Mesendoderm (in vitro differentiated cells): ENCODE measurements around the gene STRAP. TPM values are rescaled to one million over a fixed set of nuclear protein-coding genes. Genes with fewer than 3 reads are reported as not detected.

Source experiments
- DNase-seq: peaks from one replicate; pipeline ENCODE4 v3.0.0; 2013
- H2AK5ac ChIP-seq: 2 replicates; pipeline ENCODE4 v1.6.1; 2013; ENCODE audit warnings: low read length, inconsistent platforms
- H2BK120ac ChIP-seq: 2 replicates; pipeline ENCODE4 v1.6.1; 2013; ENCODE audit warnings: low read depth, mild to moderate bottlenecking, low read length, moderate library complexity, mixed read lengths
- H2BK15ac ChIP-seq: replicated peaks from 2 replicates; pipeline ENCODE4 v1.6.1; 2013; ENCODE audit warnings: low read depth, mild to moderate bottlenecking, moderate library complexity
- H2BK5ac ChIP-seq: 2 replicates; pipeline ENCODE4 v1.6.1; 2013; ENCODE audit warnings: low read length, inconsistent platforms
- H3K18ac ChIP-seq: 2 replicates; pipeline ENCODE4 v1.6.1; 2013; ENCODE audit warnings: mild to moderate bottlenecking, low read length, mixed read lengths
- H3K23ac ChIP-seq: one replicate; pipeline ENCODE4 v1.6.1; 2013; ENCODE audit warnings: low read length
- H3K27ac ChIP-seq: 2 replicates; pipeline ENCODE4 v1.5.1; 2013; ENCODE audit warnings: low read depth, mild to moderate bottlenecking, inconsistent platforms, low read length, moderate library complexity
- H3K27me3 ChIP-seq: 2 replicates; pipeline ENCODE4 v1.6.1; 2013; ENCODE audit warnings: low read length, control low read depth, mild to moderate bottlenecking, inconsistent platforms; ENCODE audit not compliant: insufficient read depth, poor library complexity
- H3K36me3 ChIP-seq: 2 replicates; pipeline ENCODE4 v1.6.1; 2013; ENCODE audit warnings: low read length, inconsistent platforms; ENCODE audit not compliant: control insufficient read depth, insufficient read depth
- H3K4ac ChIP-seq: one replicate; pipeline ENCODE4 v1.6.1; 2013; ENCODE audit warnings: low read depth, mild to moderate bottlenecking, low read length, moderate library complexity
- H3K4me1 ChIP-seq: 2 replicates; pipeline ENCODE4 v1.6.1; 2013; ENCODE audit warnings: low read depth, low read length, inconsistent platforms; ENCODE audit not compliant: control insufficient read depth
- H3K4me2 ChIP-seq: 2 replicates; pipeline ENCODE4 v1.6.1; 2013; ENCODE audit warnings: low read length
- H3K4me3 ChIP-seq: 2 replicates; pipeline ENCODE4 v1.5.1; 2013; ENCODE audit warnings: mild to moderate bottlenecking, low read length
- H3K56ac ChIP-seq: one replicate; pipeline ENCODE4 v1.6.1; 2013; ENCODE audit warnings: low read length
- H3K79me1 ChIP-seq: 2 replicates; pipeline ENCODE4 v1.6.1; 2013; ENCODE audit warnings: low read length, inconsistent platforms
- H3K79me2 ChIP-seq: 2 replicates; pipeline ENCODE4 v1.6.1; 2013; ENCODE audit warnings: mild to moderate bottlenecking, low read length; ENCODE audit not compliant: control insufficient read depth, insufficient read depth
- H3K9ac ChIP-seq: 2 replicates; pipeline ENCODE4 v1.6.1; 2013; ENCODE audit warnings: low read length, inconsistent platforms
- H4K5ac ChIP-seq: one replicate; pipeline ENCODE4 v1.6.1; 2013; ENCODE audit warnings: low read length
- H4K8ac ChIP-seq: one replicate; pipeline ENCODE4 v1.6.1; 2013; ENCODE audit warnings: low read depth, mild to moderate bottlenecking, control low read depth, low read length, moderate library complexity
- WGBS: extraction: QIAGEN DNeasy Blood & Tissue Kit; methylation state at CpG from one replicate; pipeline ENCODE4 v1.1.7; 2013; ENCODE audit warnings: low lambda C conversion rate, missing lambda C conversion rate; ENCODE audit not compliant: insufficient coverage; ENCODE audit errors: extremely low coverage; 5-methylcytosine and 5-hydroxymethylcytosine counted together
- polyA plus RNA-seq, 2 experiments: library from polyadenylated mRNA; stranded (reverse); fragments of 200-250 nt; gene quantifications; one replicate each; pipeline ENCODE4 v1.2.3, GENCODE V29; 2013

The STRAP gene, protein sequence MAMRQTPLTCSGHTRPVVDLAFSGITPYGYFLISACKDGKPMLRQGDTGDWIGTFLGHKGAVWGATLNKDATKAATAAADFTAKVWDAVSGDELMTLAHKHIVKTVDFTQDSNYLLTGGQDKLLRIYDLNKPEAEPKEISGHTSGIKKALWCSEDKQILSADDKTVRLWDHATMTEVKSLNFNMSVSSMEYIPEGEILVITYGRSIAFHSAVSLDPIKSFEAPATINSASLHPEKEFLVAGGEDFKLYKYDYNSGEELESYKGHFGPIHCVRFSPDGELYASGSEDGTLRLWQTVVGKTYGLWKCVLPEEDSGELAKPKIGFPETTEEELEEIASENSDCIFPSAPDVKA
- 286 TPM for polyA plus RNA-seq (2013, experiment 1 of 2)
- polyA plus RNA-seq (2013, experiment 2 of 2) = 280 TPM

DNA sequence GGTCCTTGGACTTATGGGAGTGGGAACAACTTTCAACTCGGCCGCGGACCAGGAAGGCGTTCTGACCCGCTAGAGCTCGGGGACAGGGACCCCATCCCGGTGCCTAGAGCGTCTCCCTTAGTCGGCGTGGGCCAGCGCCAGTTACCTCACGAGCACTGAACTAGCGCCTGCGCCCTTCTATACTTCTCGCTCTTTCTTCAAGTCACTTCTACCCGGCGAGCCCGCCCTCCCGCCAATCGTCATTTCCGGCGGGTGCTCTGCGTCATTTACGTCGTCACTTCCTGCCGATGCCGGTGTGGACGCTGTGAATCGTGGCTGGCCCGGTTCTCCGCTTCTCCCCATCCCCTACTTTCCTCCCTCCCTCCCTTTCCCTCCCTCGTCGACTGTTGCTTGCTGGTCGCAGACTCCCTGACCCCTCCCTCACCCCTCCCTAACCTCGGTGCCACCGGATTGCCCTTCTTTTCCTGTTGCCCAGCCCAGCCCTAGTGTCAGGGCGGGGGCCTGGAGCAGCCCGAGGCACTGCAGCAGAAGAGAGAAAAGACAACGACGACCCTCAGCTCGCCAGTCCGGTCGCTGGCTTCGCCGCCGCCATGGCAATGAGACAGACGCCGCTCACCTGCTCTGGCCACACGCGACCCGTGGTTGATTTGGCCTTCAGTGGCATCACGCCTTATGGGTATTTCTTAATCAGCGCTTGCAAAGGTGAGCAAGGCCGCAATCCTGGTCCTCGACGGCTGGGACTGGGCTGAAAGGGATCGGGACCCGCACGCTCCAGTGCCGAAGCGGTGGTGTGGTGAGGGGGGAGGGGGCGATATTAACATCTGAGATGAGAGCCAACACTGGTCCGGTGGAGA is at the start of gene STRAP:
Gene STRAP (plus strand): TSS at position 270 of the 854 bp plus-strand sequence. CDS start 321 bp downstream, at position 591.
- peak within 1 kb of the TSS; percentile 84 for H3K4me2 ChIP-seq
- no peaks in the 10 kb centered on the region for H3K27me3 ChIP-seq
- peak; percentile 99 for DNase-seq
- peaks cover 6% of the 10 kb centered on the region for H3K79me1 ChIP-seq
- H4K8ac ChIP-seq = no peak within 1 kb of the TSS
- peak within 1 kb of the TSS; percentile 42 for H4K5ac ChIP-seq
- no peaks in the 10 kb centered on the region for H3K4me1 ChIP-seq
- peaks cover 3% of the 10 kb centered on the region for H3K36me3 ChIP-seq
- peak within 1 kb of the TSS; percentile 94 for H3K27ac ChIP-seq
- H3K4ac ChIP-seq = peak within 1 kb of the TSS; percentile 41
- peak within 1 kb of the TSS; percentile 92 for H3K18ac ChIP-seq
- H3K4me3 ChIP-seq = peak within 1 kb of the TSS; percentile 98
- H2BK5ac ChIP-seq = peak within 1 kb of the TSS; percentile 81
- no peak within 1 kb of the TSS for H2BK15ac ChIP-seq
- no peak within 1 kb of the TSS for H2AK5ac ChIP-seq
- no peak within 1 kb of the TSS for H2BK120ac ChIP-seq
- no CpG with 5 or more reads among the region's 63 CpGs for WGBS
- H3K79me2 ChIP-seq = peaks cover 45% of the 10 kb centered on the region
- H3K9ac ChIP-seq = peak within 1 kb of the TSS; percentile 94
- H3K56ac ChIP-seq = peak within 1 kb of the TSS; percentile 98
- H3K23ac ChIP-seq = peak within 1 kb of the TSS; percentile 84

DNA sequence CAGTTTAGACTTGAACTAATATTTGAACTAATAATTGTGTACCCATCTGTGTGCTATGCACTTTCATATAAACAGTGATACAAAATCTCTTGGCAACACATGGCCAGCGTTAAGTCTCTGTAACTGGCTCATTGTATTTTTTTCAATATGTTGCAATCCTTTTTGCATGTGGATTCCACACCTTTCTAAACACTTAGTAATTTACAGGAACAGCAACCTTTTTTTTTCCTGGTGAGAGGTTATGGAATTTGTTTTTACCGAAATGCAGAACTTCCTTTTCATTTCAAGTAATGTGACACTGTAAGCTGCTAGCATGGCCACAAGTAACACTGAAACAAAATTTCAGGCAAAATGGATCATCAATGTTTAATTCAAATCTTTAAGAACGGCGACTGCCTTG is 47.6 kb upstream of the STRAP start:
- Histone ChIP-seq H3K4me3 (no peak overlapping the region), H3K18ac (no peak overlapping the region), H3K79me1 (no peaks in the 10 kb centered on the region), H2BK120ac (no peak overlapping the region), H3K9ac (no peak overlapping the region), H2BK5ac (no peak overlapping the region), H3K4ac (no peak overlapping the region), H3K36me3 (no peaks in the 10 kb centered on the region), H3K23ac (no peak overlapping the region), H3K4me1 (no peaks in the 10 kb centered on the region), H2AK5ac (no peak overlapping the region), H2BK15ac (no peak overlapping the region), H3K27ac (no peak overlapping the region), H4K5ac (no peak overlapping the region), H3K79me2 (no peaks in the 10 kb centered on the region), H3K56ac (no peak overlapping the region), H3K4me2 (no peak overlapping the region), H3K27me3 (no peaks in the 10 kb centered on the region), H4K8ac (no peak overlapping the region)
- no CpG with 5 or more reads among the region's 4 CpGs for WGBS
- no peak for DNase-seq

DNA sequence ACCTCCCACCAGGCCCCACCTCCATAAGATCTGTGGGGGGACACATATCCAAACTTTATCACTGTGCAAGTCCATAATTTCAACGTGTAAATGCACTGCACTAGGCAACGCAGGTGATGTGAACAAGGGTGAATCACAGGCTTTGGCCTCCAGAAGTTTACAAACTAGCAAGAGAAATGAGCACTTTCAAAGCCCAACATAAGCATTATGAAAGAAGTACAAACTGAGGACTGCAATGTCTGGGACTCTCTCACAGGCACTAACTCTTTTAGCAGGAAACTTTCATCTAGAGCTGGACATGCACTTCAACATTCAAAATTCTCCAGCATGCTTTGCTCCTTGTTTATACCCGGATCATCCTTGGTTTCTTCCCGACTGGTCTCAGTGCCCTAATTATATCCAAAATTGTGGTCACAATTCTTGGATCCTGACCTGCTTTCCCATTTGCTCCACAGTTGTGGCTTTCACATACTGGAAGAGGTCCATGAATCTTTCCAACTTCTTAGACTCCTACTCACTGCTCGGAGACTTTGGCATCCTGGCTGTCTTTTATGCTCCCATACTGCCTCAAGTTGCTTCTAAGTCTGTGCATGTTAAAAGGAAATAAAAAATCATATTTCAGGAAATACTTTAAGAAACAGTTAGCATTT is 44.9 kb upstream of the STRAP start:
- no peak overlapping the region for H2BK15ac ChIP-seq
- no peaks in the 10 kb centered on the region for H3K79me2 ChIP-seq
- H3K36me3 ChIP-seq = no peaks in the 10 kb centered on the region
- H2BK5ac ChIP-seq = no peak overlapping the region
- no peaks in the 10 kb centered on the region for H3K27me3 ChIP-seq
- H3K27ac ChIP-seq = no peak overlapping the region
- no peak overlapping the region for H3K23ac ChIP-seq
- H3K4ac ChIP-seq = no peak overlapping the region
- H3K56ac ChIP-seq = no peak overlapping the region
- H4K8ac ChIP-seq = no peak overlapping the region
- no peak overlapping the region for H3K4me3 ChIP-seq
- no peak overlapping the region for H3K4me2 ChIP-seq
- no peak overlapping the region for H3K9ac ChIP-seq
- no peak overlapping the region for H2BK120ac ChIP-seq
- no peaks in the 10 kb centered on the region for H3K79me1 ChIP-seq
- no peak for DNase-seq
- no peak overlapping the region for H3K18ac ChIP-seq
- no peak overlapping the region for H2AK5ac ChIP-seq
- no CpG with 5 or more reads among the region's 5 CpGs for WGBS
- no peak overlapping the region for H4K5ac ChIP-seq
- no peaks in the 10 kb centered on the region for H3K4me1 ChIP-seq

DNA sequence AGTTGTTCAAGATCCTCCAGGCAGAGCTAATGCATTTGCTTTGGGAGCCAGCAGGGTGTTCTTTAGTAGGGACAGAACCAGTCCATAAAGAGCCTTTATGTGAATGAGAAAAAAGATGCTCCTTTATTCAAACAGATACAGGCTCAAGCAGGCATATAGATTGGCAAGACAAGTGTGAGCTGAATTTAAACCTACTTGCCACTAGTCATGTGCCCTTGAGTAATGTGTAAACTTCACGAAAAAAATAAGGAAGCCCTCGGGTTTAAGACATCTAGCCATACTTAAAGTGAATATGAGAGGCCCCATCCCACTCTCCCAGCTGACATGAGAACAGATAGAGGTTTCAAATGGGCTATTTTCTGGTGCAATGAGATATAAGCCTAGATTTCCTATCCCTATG is 43.1 kb upstream of the STRAP start:
- H3K4me2 ChIP-seq = no peak overlapping the region
- no peaks in the 10 kb centered on the region for H3K27me3 ChIP-seq
- H2BK5ac ChIP-seq = no peak overlapping the region
- H3K23ac ChIP-seq = no peak overlapping the region
- H3K79me2 ChIP-seq = no peaks in the 10 kb centered on the region
- H2BK120ac ChIP-seq = no peak overlapping the region
- no peak overlapping the region for H3K4me3 ChIP-seq
- no peak overlapping the region for H3K18ac ChIP-seq
- H2AK5ac ChIP-seq = no peak overlapping the region
- H3K79me1 ChIP-seq = no peaks in the 10 kb centered on the region
- H4K8ac ChIP-seq = no peak overlapping the region
- H2BK15ac ChIP-seq = no peak overlapping the region
- H3K4ac ChIP-seq = no peak overlapping the region
- H3K56ac ChIP-seq = no peak overlapping the region
- H3K4me1 ChIP-seq = no peaks in the 10 kb centered on the region
- no peak overlapping the region for H3K9ac ChIP-seq
- WGBS = no CpG with 5 or more reads among the region's 2 CpGs
- H4K5ac ChIP-seq = no peak overlapping the region
- H3K27ac ChIP-seq = no peak overlapping the region
- DNase-seq = no peak
- no peaks in the 10 kb centered on the region for H3K36me3 ChIP-seq

DNA sequence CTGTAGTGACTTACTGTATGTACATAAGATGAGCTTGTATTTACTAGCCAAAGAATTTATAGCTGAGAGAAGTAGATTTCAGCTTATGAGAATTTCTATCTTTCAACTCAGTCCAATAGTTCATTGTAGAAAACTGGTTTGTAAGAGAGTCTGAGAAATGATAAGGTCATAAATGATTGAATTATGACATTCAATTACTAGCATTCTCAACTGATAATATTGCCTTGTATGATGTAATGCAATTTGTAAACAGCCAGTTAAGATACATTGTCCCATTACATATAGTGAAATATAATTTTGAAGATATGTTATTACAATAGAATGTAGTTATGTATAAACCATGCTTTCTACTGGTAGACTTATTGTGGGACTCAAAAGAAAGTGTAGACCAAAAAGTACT is 42.5 kb upstream of the STRAP start:
- no peak overlapping the region for H2BK15ac ChIP-seq
- no peak overlapping the region for H2AK5ac ChIP-seq
- no peak overlapping the region for H2BK120ac ChIP-seq
- no peak overlapping the region for H3K4me3 ChIP-seq
- H3K4me1 ChIP-seq = no peaks in the 10 kb centered on the region
- no peak overlapping the region for H3K23ac ChIP-seq
- no peaks in the 10 kb centered on the region for H3K27me3 ChIP-seq
- no peak for DNase-seq
- no peak overlapping the region for H3K27ac ChIP-seq
- no peaks in the 10 kb centered on the region for H3K79me1 ChIP-seq
- H3K9ac ChIP-seq = no peak overlapping the region
- no peaks in the 10 kb centered on the region for H3K36me3 ChIP-seq
- no peak overlapping the region for H3K4me2 ChIP-seq
- no peak overlapping the region for H2BK5ac ChIP-seq
- no peaks in the 10 kb centered on the region for H3K79me2 ChIP-seq
- no peak overlapping the region for H4K8ac ChIP-seq
- H4K5ac ChIP-seq = no peak overlapping the region
- H3K56ac ChIP-seq = no peak overlapping the region
- H3K4ac ChIP-seq = no peak overlapping the region
- no peak overlapping the region for H3K18ac ChIP-seq
